Right kidney (tissue), 1 donor: ENCODE data around the gene PDE4A.
"Not testable (repeated sequence)": the region's sequence is repeated elsewhere in the genome, so short reads cannot be mapped to it uniquely, and the experiment has no call there.

Experiments
- DNase-seq: peaks from one replicate; pipeline ENCODE4 v3.0.0-alpha.2; 2016

Gene PDE4A

DNA sequence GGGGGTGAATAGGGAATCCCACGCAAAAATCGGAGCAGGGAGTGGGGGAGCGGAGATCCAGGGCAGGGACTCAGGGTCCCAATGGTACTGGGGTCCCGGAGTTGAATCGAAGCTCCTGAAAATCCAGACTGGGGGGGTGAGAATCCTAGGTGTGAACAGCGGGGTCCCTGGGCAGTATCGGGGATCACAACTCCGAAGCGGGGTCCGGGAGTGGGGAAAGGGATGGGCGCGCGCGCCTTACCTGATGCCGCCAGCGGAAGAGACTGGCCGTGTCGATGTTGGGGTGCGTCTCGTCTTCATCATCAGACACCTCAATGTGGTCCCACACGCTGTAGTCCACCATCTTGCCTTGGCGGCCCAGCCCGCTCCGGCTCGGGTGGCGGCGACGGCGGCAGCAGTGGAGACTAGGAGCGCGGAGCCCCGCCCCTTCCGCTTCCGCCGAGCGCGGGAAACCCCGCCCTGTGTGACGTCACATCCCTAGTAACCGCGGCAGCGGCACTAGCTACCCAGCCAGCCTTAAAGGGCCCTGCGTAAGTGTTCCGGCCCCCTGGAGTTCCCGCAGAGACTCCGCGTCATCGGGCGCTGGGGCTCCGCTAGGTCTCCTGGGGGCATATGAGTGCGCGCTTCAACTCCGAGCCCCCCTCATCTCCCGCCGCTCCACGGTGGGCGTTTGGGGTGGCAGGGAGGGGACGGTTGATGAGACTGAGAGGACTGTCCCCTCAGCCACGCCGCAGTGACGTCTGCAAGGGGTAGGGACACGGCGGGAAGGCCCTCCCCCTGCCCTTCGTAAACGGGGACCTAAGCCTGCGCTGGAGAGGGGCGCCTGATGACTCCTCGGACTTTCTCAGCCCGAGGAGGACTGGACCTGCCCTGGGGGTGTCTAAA, 17.0 kb upstream of the PDE4A start, which contains the start of gene CDC37:
Gene CDC37 (minus strand): TSS at position 406 of the 885 bp plus-strand sequence. CDS start 63 bp downstream, at position 343.
- DNase-seq, result peak; percentile 96

DNA sequence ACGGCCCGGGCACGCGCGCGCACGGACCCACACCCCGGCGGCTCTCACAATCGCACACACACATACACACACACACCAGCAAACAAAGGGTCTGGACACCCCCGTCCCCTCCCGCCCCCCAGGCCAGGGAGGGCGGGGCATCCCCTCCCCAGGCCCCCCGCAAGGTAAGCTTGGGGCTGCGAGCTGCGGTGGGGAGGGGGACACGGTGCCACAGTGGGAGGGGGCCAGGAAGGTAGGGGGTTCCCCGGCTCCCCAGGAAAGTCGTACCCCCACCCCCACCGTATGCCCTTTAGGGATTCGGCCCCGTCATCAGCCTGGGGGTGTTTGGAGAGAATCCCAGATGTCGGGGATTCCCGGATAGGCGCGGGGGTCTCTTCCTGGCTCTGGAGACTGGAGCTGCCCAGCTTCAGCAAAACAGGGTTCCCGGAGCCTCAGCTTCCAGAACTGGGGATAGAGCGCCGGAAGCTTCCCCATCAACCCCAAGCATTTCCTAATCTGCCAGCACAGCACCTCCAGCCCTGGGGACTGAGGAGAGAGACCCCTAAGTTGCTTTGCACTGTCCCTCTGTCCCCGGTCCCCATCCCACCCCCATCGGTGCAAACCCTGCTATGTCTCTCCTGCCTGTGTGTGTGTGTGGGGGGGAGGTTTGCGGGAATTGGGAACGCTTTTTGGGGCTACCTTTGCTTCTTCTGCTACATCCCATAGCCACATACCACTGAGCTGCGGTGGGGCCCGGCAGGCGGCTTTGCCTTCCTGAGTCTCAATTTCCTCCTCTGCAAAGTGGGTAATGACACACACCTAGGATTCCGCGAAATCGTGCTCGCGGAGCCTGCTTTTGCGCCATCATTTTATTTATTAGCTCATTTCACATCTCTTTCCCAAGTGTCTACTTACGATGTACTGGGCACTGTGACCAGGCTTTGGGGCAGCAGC, 15.2 kb upstream of the PDE4A start:
- DNase-seq, result no peak

GRCh38 chr19:10406191-10406590, 14.1 kb upstream of the PDE4A start:
- no peak for DNase-seq

DNA sequence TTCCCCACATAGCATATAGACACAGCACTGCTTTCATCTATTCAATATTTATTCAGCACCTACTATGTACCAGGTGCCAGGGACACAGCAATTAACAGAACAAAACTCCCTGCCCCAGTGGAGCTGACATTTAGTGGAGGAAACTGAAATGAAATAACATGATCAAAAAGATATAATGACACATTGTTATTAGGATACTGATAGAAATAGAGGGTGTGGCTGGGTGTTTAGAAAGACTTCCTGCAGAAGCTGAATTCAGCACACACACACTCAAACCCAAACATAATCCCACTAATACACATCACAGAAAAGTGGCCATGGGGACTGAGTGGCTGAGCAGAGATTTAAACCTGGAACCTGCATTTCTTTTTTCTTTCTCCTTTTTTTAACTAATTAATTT, 13.2 kb upstream of the PDE4A start:
- no peak for DNase-seq

DNA sequence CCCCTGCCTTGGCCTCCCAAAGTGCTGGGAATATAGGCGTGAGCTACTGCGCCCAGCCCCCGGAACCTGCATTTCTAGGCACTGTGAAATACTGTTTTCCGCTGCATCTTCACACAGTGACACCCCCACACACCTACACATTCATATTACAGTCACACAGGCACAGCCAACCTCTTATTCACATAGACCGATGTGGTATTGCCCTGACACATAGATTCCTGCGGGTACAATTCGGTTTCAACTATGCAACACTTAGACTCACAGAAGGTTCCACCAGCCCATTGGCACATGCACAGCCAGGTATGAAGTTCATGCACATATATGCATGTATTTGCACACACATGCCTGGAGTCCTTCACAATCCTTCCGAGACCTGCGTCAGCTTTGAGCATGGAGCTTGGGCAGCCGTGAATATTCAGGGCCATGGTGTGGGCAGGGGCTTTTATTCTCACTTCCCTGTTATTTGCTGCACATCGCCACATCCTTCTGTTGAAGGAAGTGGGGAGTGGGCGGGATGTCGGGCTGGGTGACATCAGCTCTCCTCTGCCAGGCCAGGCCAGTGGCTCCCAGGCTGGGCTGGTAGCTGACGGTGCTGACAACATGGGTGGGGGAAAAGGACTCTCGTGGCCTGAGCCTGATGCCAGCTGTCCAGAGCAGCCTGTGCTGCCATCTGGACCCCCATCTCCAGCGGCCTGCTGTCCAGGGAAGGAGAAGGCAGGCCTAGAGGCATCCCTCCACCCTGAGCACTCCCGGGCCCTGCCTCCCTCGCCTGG, 11.6 kb upstream of the PDE4A start:
- no peak for DNase-seq

- DNase-seq, result not testable (repeated sequence)
Measured at GRCh38 chr19:10411224-10411623, 9.1 kb upstream of the PDE4A start.

DNA sequence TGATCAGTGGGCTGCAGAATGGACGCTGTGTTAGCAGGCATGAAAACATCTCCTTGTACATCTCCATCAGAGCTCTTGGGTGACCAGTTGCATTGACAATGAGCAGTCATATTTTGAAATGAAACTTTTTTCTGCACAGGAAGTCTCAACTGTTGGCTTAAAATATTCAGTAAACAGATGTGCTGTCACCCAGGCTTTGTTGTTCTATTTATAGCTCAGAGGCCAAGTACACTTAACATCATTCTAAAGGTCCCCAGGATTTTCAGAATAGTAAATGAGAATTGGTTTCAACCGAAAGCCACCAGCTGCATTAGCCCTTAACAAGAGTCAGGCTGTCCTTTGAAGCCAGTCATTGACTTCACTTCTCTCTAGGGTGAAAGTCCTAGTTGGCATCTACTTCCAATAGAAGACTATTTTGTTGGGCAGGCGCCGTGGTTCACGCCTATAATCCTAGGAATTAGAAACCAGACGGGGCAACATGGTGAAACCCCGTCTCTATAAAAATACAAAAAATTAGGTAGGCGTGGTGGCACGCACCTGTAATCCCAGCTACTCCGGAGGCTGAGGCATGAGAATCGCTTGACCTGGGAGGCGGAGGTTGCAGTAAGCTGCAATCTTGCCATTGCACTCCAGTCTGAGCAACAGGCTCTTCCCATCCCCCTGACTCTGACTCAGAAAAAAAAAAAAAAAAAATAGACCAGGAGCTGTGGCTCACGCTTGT, 7.9 kb upstream of the PDE4A start:
- no peak for DNase-seq

GRCh38 chr19:10416083-10416379, 4.3 kb upstream of the PDE4A start:
- no peak for DNase-seq

- DNase-seq, result peak; percentile 74
Measured at GRCh38 chr19:10416380-10417257, 3.7 kb upstream of the PDE4A start.

GRCh38 chr19:10417541-10418234, 2.6 kb upstream of the PDE4A start:
- DNase-seq, result peak; percentile 61

DNA sequence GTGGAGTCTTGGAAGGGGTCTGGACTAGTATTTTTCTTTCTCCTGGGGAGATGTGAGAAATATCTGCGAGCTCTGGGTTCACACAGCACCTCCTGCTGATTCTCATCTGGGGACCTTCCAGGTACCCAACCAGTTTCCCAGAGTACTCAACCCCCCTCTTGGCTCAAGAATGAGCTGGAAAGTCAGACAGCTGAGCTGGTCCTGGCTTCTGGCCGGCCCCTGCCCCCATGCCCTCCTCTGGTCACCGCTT, 2.2 kb upstream of the PDE4A start:
- DNase-seq, result no peak

- no peak for DNase-seq
Measured at GRCh38 chr19:10418485-10419199, 1.7 kb upstream of the PDE4A start.

- no peak for DNase-seq
Measured at GRCh38 chr19:10419200-10419645, 1.1 kb upstream of the PDE4A start.

DNA sequence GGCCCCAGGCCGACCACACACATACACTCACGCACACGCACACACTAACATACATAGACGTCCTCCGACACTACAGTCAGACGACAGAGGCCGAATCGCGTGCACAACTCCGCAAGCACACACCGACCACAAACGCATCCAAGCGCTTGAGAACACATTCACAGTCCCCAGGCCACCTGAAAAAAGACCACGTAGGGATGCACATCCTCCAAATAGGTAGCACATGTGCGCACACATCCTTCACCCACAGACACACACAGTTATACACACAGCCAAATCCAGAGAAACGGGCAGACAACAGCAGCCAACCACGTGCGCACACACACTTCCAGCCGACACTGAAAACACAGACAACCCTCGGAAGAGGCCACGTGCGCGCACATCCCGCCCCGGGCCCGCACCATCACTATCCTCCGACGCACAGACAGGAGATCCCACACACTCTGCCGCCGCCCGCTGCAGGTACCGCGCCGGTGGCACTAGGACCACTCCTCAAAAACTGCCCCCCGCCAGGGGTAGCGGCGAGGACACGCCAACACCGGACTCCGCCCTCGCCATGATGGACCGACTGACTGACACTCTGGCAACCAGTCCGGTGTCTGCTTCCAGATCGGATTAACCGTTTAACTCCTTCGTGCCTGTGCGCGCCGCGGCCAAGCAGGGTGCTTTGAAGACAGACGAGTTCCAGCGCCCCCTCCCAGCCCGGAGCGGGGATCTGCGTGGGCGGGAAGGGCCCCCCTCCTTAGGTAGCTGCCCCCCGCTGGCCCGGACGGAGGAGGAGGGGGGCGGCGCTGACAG, 493 bp upstream of the PDE4A start:
- peak; percentile 69 for DNase-seq

DNA sequence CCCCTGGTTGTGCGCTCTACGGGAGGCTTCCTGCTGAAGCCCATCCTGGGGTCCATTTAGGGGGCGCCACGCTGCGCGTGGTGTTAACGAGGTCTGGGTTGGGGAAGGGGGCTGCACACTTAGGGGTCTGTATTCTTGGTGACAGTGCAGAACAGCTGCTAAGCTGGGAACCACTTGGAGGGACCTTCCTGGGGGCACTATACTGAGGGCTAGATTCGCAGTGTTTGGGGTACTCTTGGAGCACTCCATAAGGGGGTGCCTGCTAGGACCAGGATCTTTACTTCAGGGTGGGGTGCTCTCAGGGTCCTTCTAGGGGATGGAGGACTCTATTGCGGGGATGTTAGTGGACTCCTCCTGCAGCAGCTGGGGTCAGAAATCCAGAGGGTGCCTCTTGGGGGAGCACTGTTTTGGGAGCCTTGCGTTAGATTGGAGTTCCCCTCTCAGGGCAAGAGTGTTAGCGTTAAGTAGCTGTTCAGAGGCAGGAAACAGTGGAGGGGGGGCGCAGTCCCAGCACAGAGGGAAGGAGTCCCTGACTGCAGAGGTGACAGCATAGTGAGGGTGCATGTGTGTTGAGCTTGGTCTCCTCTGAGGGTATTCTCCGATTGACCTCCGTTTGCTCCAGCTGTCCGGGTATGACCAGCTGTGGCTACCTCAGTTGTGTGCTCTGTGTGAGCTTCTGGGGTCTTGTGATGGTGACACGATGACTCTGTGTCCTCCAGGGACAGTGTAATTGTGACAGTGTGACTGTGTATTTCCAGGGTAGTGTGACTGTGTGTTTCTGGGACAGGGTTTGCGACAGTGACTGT, 1.1 kb downstream of the PDE4A start:
- DNase-seq, result no peak

GRCh38 chr19:10422046-10422461, 1.7 kb downstream of the PDE4A start:
- no peak for DNase-seq

- no peak for DNase-seq
Measured at GRCh38 chr19:10422846-10423245, 2.5 kb downstream of the PDE4A start.
